ENCODE measurements around the gene RAB3IL1.

DNA sequence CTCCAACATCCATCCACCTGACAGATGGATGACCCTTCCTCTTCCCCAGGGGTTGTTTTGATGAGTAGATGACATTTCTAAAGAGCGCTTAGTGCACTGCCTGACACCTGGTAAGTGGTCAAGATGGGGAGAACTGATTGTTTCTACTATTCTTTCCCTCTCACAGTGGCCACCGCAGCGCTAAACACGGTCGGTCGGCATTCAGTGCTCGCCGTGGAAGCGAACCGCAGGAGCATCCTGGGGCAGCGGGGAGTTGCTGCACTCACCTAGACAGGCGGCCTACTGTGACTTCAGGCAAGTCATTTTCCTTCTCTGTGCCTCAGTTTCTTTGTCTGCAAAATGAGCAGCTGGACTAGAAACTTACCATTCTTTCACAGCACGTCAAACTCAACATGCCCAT lies 27.8 kb upstream of the RAB3IL1 start:
- TF ChIP-seq CTCF (IDR thresholded peaks at IDR 0.05; ENCODE audit: borderline replicate concordance, extremely low read depth, low read length, poor library complexity, severe bottlenecking), result no peak
- no peak for TF ChIP-seq EZH2 (IDR thresholded peaks at IDR 0.05; ENCODE audit: borderline replicate concordance, low read depth, low read length, severe bottlenecking)
